Activated B cell treated with CpG ODN at 0.5 μM for 24 hours (primary cell): Measurements from ENCODE around the gene LCA5. TPM values are rescaled to one million over a fixed set of nuclear protein-coding genes. Genes with fewer than 3 reads are reported as not detected.

Experiments
- ATAC-seq: fragments of 200-7000 bp; cut with Tn5 transposase; one replicate; pipeline ENCODE4 v1.10.0; 2021; ENCODE audit warnings: low read depth, mild to moderate bottlenecking, moderate library complexity
- CTCF ChIA-PET: fragments of 350-600 bp; sonication (Branson Sonifier 250); formaldehyde crosslinking; loops from one replicate; lab custom pipeline; 2021; ENCODE audit warnings: antibody characterized with exemption; lab: Charles Lee
- POLR2A ChIA-PET: fragments of 350-600 bp; sonication (Branson Sonifier 250); formaldehyde crosslinking; loops from one replicate; lab custom pipeline; 2021; ENCODE audit warnings: antibody characterized with exemption; lab: Charles Lee
- DNase-seq: peaks from one replicate; pipeline ENCODE4 v3.0.0; 2022
- H3K27ac Mint-ChIP-seq: one replicate; pipeline ENCODE4 v1.8.0; 2020; ENCODE audit warnings: mixed read lengths
- H3K27me3 Mint-ChIP-seq: one replicate; pipeline ENCODE4 v1.8.0; 2021; ENCODE audit warnings: mixed read lengths
- H3K36me3 Mint-ChIP-seq: one replicate; pipeline ENCODE4 v1.8.0; 2021; ENCODE audit warnings: low read depth, mixed read lengths
- H3K4me1 Mint-ChIP-seq: one replicate; pipeline ENCODE4 v1.8.0; 2021; ENCODE audit warnings: mixed read lengths
- H3K4me3 Mint-ChIP-seq: one replicate; pipeline ENCODE4 v1.8.0; 2020; ENCODE audit warnings: mild to moderate bottlenecking, mixed read lengths
- H3K9me3 Mint-ChIP-seq: one replicate; pipeline ENCODE4 v1.8.0; 2020; ENCODE audit warnings: mixed read lengths
- intact Hi-C: fragments of 100-400 bp; cut with micrococcal nuclease; formaldehyde crosslinking; loops from one replicate; pipeline ENCODE4 v1.15.1; 2024
- total RNA-seq: library from RNA; stranded (reverse); gene quantifications from 2 replicates; pipeline ENCODE4 v1.2.3, GENCODE V29; 2022
- TF ChIP-seq, protein P1 (sequence below): fragments of 200-600 bp; IDR thresholded peaks from one replicate; pipeline ENCODE4 v1.8.0; 2022; ENCODE audit warnings: antibody characterized with exemption, mild to moderate bottlenecking

The LCA5 gene
- total RNA-seq, 1 donor from 2014 or later = 0.18 TPM

DNA sequence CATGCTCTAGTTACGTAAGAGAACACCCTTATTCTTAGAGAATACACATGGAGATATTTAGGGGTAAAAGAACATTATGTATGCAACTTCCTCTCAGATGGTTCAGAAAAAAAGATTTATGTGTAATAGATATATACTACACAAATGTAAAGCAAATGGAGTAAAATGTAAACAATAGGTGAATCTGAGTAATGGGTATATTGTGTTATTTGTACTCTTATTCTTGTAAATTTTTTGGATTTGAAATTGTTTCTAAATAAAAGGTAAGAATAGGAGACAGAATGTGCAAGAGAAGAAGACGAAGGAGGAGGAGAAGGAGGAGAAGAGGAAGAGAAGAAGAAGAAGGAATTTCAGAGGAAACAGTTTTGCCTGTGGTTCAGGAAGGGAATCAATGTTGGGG lies 22.5 kb upstream of the LCA5 start:
- no peak for DNase-seq
- intact Hi-C loops = no loop called here
- H3K27me3 Mint-ChIP-seq = no peaks in the 10 kb centered on the region
- H3K4me3 Mint-ChIP-seq = no peak overlapping the region
- no peak overlapping the region for H3K27ac Mint-ChIP-seq
- H3K4me1 Mint-ChIP-seq = no peaks in the 10 kb centered on the region
- TF ChIP-seq, protein P1, sequence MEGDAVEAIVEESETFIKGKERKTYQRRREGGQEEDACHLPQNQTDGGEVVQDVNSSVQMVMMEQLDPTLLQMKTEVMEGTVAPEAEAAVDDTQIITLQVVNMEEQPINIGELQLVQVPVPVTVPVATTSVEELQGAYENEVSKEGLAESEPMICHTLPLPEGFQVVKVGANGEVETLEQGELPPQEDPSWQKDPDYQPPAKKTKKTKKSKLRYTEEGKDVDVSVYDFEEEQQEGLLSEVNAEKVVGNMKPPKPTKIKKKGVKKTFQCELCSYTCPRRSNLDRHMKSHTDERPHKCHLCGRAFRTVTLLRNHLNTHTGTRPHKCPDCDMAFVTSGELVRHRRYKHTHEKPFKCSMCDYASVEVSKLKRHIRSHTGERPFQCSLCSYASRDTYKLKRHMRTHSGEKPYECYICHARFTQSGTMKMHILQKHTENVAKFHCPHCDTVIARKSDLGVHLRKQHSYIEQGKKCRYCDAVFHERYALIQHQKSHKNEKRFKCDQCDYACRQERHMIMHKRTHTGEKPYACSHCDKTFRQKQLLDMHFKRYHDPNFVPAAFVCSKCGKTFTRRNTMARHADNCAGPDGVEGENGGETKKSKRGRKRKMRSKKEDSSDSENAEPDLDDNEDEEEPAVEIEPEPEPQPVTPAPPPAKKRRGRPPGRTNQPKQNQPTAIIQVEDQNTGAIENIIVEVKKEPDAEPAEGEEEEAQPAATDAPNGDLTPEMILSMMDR = no peak
- CTCF ChIA-PET = no interaction called here
- no peaks in the 10 kb centered on the region for H3K36me3 Mint-ChIP-seq
- POLR2A ChIA-PET = no interaction called here
- no peak for ATAC-seq
- H3K9me3 Mint-ChIP-seq = no peaks in the 10 kb centered on the region

DNA sequence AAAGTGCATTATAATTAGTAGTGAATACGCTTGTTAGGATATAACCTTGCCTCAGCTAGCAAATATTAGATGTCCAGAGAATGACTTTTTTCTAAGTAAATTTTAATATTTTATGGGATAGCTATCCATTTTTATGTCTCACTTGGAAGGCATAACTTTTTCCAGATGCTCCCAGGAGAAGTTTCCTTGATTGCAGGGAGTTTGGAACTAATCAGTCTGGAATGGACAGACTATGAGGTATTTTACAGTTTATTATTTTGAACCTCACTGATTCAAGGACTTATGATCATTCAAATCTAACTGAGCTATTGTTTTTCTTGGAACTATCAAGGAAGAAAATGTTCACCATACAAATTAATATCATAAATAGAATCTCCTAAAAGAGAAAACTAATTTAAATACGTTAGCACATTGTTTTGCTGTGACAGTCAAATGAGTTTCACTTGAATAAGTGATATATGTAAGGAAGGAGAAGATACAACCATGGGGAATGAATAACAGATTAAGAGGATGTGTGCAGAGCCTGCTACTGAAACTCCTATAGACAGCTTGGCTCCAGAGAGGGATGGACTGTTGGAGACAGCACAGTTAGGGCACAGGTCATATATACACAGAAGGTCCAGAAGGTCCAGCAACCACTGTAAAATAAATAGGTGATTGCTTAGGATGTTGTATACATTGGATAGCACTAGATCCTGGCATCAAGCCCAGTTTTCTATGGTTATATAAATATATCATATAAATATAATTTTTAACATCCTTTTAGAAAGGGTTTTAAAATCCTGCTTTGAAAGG lies 20.6 kb upstream of the LCA5 start:
- Mint-ChIP-seq H3K4me3 (no peak overlapping the region), H3K36me3 (no peaks in the 10 kb centered on the region)
- no peak for ATAC-seq

DNA sequence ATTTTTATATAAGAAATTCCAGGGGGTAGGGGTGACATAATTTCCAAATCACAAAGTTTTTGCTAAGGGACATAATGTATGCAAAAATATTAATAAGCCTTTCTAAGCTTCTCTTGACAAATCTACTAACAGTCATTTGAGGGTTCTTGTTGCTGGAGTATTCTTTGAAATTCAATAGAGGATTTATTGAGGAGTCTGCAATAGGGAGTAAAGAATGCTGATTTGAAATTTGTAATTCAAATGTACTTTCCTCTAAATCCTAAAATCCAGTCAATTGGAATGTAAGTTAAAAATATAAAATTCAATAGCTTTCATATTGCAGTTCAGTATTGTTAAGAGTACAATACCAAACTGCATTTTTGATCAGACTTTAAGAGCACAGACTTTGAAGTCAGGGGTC lies 17.1 kb upstream of the LCA5 start:
- Mint-ChIP-seq H3K4me3 (no peak overlapping the region), H3K4me1 (no peaks in the 10 kb centered on the region), H3K27me3 (no peaks in the 10 kb centered on the region), H3K36me3 (no peaks in the 10 kb centered on the region), H3K9me3 (no peaks in the 10 kb centered on the region), H3K27ac (no peak overlapping the region)
- CTCF ChIA-PET = no interaction called here
- ATAC-seq = no peak
- intact Hi-C loops = no loop called here
- no peak for DNase-seq
- TF ChIP-seq, protein P1 = no peak
- POLR2A ChIA-PET = no interaction called here

More for the DNA sequence above, 20.6 kb upstream of the LCA5 start:
- Mint-ChIP-seq H3K27me3 (no peaks in the 10 kb centered on the region), H3K4me1 (no peaks in the 10 kb centered on the region), H3K9me3 (no peaks in the 10 kb centered on the region), H3K27ac (no peak overlapping the region)
- CTCF ChIA-PET = no interaction called here
- TF ChIP-seq, protein P1 = no peak
- no peak for DNase-seq
- POLR2A ChIA-PET = no interaction called here
- intact Hi-C loops = no loop called here

DNA sequence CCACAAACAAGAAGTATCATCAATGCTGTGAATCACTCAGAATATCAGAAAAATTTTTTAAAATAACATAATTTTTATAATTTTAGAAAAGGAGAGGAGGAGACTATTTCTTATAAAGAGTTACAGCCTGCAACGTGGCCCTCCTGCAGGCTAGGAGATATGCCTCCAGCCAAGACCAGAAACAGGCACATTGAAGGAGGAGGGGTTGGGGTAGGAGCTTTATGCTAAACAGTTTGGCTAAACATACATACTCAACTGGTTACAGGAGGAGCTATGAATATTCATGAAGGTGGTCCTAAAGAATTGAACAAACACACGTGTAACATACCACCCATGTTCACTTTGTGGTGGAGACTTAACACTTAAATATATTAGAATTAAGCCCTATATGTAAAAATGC lies 14.2 kb upstream of the LCA5 start:
- CTCF ChIA-PET = no interaction called here
- H3K27ac Mint-ChIP-seq = no peak overlapping the region
- intact Hi-C loops = no loop called here
- no peaks in the 10 kb centered on the region for H3K4me1 Mint-ChIP-seq
- POLR2A ChIA-PET = no interaction called here
- ATAC-seq (no peak), DNase-seq (no peak)
- H3K27me3 Mint-ChIP-seq = no peaks in the 10 kb centered on the region
- no peaks in the 10 kb centered on the region for H3K9me3 Mint-ChIP-seq
- no peak overlapping the region for H3K4me3 Mint-ChIP-seq
- TF ChIP-seq, protein P1 = no peak
- no peaks in the 10 kb centered on the region for H3K36me3 Mint-ChIP-seq

DNA sequence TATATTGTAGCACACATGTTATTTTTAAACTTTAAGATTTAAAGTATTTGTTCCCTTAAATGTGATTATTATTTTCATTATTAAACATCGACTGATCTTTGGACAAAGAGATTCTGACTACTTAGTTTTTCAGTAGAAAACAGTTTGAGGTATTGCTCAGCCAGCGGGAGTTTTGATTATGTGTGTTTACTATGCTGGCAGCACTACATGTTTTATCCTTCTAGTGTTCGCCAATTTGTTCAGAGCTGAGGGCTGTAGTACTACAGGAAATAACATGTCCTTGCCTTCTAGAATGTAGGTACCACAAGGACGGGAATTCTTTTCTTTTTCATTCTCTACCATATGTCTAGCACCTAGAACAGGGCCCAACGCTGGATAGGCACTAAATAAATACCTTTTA lies 11.1 kb upstream of the LCA5 start:
- H3K4me1 Mint-ChIP-seq = peaks cover 8% of the 10 kb centered on the region
- no peak overlapping the region for H3K27ac Mint-ChIP-seq
- POLR2A ChIA-PET = no interaction called here
- no peaks in the 10 kb centered on the region for H3K27me3 Mint-ChIP-seq
- TF ChIP-seq, protein P1 = no peak
- no peaks in the 10 kb centered on the region for H3K9me3 Mint-ChIP-seq
- ATAC-seq = no peak
- CTCF ChIA-PET = no interaction called here
- DNase-seq = no peak
- intact Hi-C loops = loop anchor here (5.0 kb wide), 1 partner anchor 301 kb away; no protein-coding TSS in a partner anchor
- H3K4me3 Mint-ChIP-seq = no peak overlapping the region
- H3K36me3 Mint-ChIP-seq = no peaks in the 10 kb centered on the region
